NT2/D1 (cell line): Measurements from ENCODE around the gene SSH2.

ENCODE experiments used
- SUZ12 ChIP-seq: IDR thresholded peaks from 2 replicates; pipeline ENCODE4 v1.6.1; 2011; ENCODE audit not compliant: insufficient read length, insufficient read depth; ENCODE audit errors: extremely low read depth
- YY1 ChIP-seq: IDR thresholded peaks from 2 replicates; pipeline ENCODE4 v1.6.1; 2011; ENCODE audit not compliant: insufficient read length, insufficient read depth
- ZNF274 ChIP-seq: IDR thresholded peaks from 2 replicates; pipeline ENCODE4 v1.6.1; 2011; ENCODE audit warnings: mild to moderate bottlenecking, low read depth, low read length

GRCh38 chr17:29954405-29954804 is 24.4 kb upstream of the SSH2 start:
- TF ChIP-seq ZNF274 = no peak
- no peak for TF ChIP-seq SUZ12
- TF ChIP-seq YY1 = no peak
